ENCODE measurements around the gene STK11. TPM values are rescaled to one million over a fixed set of nuclear protein-coding genes. Genes with fewer than 3 reads are reported as not detected.

Gene STK11, protein sequence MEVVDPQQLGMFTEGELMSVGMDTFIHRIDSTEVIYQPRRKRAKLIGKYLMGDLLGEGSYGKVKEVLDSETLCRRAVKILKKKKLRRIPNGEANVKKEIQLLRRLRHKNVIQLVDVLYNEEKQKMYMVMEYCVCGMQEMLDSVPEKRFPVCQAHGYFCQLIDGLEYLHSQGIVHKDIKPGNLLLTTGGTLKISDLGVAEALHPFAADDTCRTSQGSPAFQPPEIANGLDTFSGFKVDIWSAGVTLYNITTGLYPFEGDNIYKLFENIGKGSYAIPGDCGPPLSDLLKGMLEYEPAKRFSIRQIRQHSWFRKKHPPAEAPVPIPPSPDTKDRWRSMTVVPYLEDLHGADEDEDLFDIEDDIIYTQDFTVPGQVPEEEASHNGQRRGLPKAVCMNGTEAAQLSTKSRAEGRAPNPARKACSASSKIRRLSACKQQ
- 10 to 100 TPM; 44.9 to 65.2 (median 55.9) TPM for polyA plus RNA-seq (ENCODE audit: insufficient read length in 4 of 4)

DNA sequence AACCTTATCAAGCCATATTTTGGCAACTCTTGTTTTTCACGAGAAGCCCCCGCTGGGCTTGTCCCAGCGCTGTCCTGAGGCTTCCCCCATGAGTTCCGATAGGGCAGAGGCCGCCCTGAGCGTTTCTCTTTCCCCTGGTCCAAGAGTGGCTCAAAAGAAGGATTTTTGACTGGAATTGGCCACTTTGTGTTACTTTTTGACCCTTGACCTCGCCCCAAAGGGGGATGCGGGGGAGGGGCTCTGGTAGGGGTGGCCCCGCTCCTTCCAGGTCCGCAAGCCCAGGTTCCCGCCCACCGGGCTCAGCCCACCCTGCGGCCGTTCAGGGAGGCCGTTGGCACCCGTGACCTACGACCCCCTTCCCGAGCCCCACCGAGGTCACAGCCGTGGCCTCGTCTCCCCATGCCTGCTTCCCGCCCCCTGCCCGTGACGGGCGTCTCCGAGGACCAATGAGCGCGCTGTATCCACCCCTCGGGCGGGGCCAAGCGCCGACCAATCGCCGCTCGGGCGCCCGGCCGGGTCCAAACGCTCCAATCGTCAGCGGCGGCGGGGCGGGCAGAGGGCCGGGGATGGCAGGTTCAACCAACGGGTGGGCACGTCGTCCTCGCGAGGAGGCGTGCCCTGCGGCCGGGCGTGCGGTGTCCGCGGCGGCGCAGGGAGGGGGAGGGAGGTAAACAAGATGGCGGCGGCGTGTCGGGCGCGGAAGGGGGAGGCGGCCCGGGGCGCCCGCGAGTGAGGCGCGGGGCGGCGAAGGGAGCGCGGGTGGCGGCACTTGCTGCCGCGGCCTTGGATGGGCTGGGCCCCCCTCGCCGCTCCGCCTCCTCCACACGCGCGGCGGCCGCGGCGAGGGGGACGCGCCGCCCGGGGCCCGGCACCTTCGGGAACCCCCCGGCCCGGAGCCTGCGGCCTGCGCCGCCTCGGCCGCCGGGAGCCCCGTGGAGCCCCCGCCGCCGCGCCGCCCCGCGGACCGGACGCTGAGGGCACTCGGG, at the start of gene STK11:
STK11 (plus strand) TSS at position 665 of the 986 bp plus-strand sequence. CDS start 1,136 bp downstream, outside the sequence.
- DNase-seq (ENCODE audit: low read depth in 4 of 4, low spot score in 3 of 4): peak; percentile 87 to 93 (median 90)

DNA sequence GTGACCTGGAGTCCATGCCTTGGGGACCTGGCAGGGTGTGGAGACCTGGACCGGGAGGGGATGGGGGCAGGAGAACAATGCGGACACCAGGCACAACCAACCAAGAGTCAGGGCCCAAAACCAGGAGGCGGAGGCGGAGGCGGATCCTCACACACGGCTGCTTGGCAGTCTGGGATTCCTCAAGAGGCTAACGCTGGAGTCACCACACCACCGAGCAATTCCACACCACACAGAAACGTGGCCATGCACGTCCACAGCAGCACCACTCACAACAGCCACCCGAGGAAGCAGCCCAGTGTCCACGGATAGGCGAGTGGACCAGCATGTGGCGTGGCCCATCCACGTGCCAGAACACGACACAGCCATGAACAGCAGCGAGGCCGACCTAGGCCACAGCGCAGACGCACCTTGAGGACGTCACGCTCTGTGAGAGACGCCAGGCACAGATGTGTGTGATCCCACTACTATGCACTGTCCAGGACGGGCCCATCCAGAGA, 49.2 kb upstream of the STK11 start:
- no peak for DNase-seq (ENCODE audit: low read depth in 4 of 4, low spot score in 3 of 4)

DNA sequence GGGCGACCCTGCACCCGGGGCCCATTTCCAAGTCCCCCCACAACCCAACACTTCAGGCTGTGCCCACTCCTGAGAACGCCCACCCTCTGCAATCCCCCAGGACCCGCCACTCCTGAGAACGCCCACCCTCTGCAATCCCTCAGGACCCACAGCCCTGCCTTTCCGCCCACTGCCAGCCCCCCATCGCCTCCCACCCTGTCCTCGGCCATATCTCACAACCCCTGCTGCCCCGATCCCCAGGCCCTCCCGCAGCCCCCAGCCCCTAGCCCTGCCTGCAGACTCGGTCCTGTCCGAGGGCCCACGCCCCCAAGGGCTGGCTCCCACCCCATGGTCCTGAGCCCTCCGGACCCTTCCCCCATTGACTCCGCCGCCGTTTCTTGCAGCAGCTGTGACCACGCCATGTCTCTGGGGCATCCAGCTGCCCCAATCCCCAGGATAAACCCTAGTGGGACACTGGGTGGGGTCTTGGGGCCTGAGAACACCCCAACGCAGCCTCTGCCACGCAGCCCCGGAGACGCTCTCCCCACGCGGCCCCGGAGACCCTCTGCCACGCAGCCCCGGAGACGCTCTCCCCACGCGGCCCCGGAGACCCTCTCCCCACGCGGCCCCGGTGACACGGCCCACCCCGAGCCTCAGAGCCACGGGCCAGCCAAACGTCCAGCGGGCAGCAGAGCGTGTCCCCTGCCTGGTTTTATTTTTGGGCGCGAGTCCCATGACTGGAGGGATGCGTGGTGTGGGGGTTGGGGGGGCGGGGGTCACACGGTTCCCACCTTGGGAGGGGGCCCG, 48.6 kb upstream of the STK11 start:
- no peak for DNase-seq (ENCODE audit: low read depth in 4 of 4, low spot score in 3 of 4)

DNA sequence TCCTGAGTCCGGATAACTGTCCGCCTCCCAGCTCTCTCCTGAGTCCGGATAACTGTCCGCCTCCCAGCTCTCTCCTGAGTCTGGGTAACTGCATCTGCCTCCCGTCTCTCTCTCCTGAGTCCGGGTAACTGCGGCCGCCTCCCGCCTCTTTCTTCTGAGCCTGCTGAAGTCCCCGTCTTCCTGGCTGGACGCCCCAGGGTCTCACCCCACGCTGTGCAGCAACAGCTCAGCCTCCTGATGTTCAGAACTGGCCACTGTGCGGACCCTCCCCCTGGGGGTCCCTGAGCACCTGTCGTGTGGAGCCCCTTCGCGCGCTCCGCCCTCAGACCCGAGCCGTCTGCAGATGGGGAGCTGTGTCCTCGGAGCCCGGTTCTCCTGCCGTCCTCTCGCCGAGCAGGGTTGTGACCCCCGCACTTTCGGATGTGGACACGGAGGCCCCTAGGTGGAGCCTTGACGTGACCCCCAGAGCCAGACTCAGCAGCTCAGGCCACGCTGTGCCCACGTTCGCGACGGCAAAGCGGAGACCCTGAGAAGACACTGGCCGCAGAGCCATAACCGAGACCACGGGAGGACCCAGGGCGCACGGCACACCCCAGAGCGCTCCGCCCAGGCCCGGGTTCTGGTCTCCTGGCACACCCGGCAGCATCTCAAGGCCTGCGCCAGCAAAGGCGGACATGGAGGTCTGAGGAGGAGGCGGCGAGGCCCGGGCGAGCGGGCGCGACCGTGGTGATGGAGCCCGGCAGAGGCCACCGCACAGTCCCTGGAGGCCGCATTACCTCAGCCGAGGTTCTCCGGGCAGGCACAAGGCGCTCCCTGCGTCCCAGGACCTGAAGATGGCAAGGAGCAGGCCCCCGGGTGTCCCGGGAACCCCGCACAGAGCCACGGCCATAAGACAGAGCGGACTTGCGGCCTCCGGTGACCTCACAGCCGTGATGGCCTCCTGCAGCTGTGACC, 47.4 kb upstream of the STK11 start:
- no peak for DNase-seq (ENCODE audit: low read depth in 4 of 4, low spot score in 3 of 4)

DNA sequence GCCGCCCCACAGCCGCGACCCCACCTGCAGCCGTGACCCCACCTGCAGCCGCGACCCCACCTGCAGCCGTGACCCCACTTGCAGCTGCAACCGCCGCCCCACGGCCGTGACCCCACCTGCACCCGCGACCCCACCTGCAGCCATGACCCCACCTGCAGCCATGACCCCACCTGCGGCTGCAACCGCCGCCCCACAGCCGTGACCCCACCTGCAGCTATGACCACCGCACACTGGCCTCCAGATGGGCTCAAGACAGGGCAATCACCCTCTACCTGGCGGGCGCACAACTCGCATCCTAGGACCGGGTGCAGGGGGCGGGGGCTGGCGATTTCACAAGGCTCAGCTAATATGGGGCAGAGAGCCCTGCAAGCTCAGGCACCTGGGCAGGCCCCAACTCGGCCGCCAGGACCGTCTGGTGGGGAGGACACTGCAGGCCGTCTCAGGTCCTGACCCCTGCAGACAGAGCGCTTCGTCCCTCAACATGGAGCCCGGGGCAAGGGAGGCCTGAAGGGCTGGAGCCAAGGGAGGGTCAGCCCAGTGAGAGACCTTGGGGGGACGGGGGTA, 46.6 kb upstream of the STK11 start:
- no peak for DNase-seq (ENCODE audit: low read depth in 4 of 4, low spot score in 3 of 4)

DNA sequence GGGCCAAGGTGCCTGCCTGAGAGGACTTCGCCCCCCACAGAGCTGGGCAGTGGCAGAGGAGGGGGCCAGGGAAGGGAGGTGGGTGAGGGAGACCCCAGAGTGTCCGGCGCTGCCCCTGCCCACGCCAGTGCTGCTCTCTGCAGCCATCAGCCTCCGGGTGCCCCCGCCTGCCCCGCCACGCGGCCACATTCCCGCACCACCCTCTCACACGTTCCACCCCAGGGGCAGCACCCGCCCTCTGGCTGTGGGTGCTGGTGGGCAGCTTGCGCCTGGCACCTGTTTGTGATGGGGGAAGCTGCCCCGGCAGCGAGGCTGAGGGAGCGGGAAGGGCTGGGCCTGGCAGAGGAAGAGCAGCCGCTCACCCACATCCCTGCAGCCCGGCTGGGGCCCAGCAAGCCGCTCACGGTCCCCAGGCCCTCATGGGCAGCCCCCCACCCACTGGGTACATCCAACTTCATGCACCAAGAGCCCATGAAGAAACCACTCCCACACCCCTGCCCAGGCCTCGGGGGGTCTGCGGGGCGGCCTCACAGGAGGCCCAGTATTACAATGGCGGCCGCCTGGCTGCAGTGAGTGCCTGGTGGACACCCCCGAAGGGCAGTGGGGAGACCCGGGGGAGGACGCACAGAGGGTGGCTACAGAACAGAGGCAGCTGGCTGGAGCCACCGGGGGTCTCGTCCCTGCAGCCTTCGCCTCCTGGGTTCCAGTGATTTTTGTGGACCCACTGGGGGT, 45.5 kb upstream of the STK11 start:
- no peak for DNase-seq (ENCODE audit: low read depth in 4 of 4, low spot score in 3 of 4)

DNA sequence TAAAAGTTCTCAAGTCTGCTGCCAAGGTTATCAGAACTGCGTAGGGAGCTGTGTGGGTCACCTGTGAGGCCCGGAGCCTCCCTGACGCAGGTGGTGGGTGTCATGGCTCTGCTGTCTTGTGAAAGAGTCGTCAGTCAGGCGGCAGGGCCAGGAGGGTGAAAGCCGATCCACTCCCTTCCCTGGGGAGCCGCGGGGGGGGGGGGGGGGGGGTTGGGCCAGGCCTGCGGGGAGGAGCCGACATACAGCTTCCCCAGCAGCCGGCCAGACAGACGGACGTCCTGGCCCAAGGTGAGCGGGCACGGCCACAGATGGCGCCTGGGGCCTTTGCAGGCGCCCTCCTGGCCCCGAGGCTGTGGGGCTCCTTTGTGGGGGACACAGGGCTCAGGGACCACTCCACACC, 43.9 kb upstream of the STK11 start:
- no peak for DNase-seq (ENCODE audit: low read depth in 4 of 4, low spot score in 3 of 4)

DNA sequence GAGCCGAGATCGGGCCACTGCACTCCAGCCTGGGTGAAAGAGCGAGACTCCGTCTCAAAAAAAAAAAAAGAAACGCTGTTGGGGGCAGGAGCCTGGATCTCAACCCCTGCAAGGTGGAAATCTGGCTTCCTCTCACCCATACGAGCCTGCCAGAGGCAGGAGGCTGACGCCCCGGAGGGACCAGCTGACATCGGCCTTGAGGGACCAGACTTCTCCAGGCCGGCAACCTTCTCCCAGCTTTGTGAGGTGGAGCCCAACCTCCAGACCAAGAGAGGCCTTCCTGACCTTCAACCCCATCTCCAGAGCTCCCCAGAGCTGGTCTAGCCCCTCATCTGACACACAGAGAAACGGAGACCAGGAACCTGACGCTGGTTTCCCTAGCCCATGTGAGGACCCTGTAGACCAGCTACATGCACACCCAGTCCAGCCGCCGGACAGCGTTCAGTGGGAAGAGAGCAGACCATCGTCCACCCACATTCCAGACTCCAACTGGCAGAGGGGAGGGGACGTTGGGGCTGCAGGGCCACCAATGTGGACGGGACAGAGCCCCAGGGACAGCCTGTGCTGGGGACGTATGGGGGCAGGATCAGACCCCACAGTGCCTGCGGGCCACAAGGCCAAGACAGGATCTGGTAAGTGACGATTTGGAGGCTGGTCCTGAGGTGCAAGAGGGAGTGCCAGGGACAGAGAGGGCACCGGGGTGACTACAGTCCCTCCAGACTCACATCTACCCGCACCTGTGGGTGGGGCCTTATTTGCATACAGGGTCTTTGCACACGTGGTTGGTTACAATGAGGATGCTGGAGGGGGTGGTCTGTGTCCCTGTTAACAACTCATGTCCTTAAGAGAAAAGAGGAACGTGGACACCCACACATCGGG, 42.9 kb upstream of the STK11 start:
- no peak for DNase-seq (ENCODE audit: low read depth in 4 of 4, low spot score in 3 of 4)

DNA sequence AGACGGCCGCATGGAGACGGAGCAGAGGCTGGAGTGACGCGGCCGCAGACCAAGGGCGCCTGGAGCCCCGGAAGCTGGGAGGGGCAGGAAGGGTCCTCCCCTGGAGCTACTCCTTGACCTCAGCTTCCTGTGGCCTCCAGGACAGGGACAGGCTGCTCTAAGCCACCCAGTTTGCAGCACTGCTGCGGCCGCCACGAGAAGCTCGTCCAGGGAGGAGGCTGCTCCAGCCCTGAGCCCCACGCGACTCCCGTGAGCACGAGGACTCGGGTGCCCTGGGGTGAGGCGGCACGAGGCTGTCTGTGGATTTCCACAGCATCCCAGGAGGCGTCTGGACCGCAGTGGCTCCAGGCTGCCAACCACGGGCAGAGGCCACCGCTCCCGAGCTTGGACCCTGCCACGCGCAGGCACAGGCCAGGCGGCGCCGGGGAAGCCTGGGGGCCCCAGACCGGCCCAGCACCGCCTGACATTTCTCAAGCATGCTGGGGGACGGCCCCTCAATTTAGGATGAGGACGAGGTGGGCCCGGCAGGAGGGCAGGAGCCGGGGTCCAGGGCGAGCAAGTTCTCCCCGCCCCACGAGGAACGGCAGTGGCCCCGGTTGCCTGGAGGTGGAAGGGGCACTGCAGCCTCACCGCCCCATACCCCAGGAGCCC, 42.2 kb upstream of the STK11 start:
- no peak for DNase-seq (ENCODE audit: low read depth in 4 of 4, low spot score in 3 of 4)

DNA sequence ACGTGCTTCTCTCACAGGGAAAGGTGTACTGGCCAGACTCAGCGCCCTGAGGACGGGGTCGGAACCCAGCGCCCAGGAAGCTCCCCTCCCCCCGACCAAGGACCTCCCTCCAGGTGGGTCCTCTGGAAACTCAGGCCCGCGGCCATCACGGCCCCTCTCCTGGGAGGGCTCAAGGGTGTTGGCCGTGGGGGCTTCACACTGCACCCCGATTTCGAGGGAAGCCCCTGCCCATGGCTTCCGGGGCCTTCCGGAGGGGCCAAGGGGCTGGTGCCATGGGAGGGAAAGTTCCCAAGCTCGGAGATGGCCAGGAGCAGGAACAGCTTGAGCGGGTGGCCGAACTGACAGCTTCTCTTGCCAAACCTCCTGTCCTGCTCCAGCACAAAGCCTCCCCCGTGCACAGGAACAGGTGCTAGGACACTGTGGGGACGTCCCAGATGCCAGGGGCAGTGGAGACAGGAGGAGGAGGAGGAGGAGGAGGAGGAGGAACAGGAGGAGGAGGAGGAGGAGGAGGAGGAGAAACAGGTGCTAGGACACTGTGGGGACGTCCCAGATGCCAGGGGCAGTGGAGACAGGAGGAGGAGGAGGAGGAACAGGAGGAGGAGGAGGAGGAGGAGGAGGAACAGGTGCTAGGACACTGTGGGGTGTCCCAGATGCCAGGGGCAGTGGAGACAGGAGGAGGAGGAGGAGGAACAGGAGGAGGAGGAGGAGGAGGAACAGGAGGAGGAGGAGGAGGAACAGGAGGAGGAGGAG, 41.5 kb upstream of the STK11 start:
- DNase-seq (ENCODE audit: low read depth in 4 of 4, low spot score in 3 of 4): no peak

DNA sequence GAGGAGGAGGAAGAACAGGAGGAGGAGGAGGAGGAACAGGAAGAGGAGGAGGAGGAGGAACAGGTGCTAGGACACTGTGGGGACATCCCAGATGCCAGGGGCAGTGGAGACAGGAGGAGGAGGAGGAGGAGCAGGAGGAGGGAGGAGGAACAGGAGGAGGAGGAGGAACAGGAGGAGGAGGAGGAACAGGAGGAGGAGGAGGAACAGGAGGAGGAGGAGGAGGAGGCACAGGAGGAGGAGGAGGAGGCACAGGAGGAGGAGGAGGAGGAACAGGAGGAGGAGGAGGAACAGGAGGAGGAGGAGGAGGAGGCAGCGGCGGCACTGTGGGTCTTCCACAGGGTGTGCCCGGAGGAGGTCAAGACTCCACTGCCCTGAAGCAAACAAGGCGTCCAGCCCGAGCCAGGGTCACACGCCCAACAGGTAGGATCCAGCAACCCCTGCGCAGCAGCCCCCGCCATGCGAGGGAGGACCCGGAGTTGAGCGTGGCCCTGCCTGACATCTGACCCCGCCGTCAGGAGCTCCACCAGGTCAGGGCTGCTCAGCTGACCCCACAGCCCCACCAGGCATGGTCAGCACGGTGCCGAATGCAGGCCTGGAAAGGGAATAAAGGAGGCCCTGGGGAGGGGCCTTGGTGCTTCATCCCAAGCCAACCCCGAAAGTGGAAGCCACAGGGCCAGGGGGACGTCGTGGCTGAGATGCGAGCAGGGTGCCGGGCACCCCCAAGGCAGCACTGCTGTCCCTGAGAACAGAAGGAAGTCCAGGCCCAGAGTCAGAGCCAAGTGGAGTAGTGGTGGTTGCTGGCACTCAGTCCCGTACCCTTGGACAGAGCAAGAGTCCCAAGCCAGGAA, 40.7 kb upstream of the STK11 start:
- DNase-seq (ENCODE audit: low read depth in 4 of 4, low spot score in 3 of 4): no peak

DNA sequence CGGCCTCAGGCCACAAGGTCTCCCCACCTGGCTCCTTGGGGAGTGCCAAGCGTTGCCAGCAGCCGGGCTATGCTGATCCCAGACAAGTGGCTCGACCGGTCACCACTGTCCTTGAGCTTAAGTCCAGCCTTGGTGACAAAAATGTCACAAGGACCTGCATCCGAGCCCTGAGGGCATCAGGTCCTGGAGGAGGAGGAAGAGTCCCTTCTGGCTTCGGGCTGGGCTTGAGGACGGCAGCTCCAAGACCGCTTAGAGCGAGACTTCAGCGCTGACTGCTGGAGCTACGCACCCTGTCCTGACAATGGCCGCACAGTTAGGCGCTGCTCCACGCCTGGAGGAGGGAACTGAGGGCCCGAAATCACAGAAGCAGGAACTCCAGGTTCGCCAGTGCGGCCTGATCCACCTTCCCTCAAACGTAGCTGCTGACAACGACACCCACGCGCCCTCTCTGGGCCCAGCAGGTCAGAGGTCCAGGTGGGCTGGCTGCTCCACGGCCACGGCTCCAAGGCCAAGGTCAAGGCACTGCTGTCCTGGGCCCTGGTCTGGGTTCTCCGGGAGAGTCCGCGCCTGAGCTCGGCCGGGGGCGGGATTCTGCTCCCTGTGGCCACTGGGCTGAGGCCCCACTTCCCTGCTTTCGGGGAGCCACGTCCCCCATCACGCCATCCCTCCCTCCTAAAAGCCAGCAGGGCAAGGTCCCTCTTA, 38.6 kb upstream of the STK11 start:
- no peak for DNase-seq (ENCODE audit: low read depth in 4 of 4, low spot score in 3 of 4)

DNA sequence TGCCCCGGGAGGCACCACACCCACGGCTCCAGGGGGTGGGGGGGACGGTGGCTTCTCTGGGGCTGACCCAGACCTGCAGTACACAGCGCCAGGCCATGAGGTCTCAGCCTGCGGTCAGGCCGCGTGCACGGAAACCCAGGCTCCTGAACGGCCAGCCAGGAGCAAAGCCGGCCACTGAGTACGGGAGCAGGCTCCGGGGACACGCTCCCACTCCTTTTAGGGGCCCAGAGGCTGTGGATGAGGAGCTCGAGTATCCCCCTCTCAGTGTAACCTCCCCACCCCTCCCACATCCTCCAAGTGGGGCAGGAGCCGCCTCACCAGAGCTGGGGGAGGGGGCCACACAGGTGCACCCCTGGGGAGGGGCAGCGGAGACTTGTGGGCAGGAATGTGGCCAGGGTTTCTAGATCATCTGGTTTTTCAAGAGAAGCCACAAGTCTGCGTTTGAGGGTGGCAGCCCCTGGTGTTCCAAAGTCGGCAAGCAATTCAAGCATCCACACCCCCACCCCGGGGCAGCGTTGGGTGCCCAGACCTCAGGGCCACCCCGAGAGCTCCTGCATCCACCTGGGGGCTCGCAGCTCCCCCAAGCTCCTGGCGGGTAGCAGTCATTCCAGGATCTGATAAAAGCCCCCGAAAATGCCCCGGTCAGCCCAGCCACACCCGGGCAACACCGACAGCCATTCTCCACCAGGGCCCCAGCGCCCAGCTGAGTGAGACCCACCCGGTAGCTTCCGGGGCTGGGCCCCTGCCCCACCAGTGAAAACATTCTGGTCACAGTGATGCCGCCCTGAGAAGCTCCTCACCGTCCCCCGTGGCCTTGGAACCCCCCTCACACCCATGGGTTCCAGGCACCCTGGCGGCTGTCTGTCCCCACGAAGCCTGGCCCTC, 37.6 kb upstream of the STK11 start:
- no peak for DNase-seq (ENCODE audit: low read depth in 4 of 4, low spot score in 3 of 4)

Measured in left renal pelvis (tissue), 4 donors.